NCI-H1092 treated with DMSO at 0.1 percent for 48 hours (cell line): ENCODE measurements around the gene C1orf116.
"Not testable (repeated sequence)": the region's sequence is repeated elsewhere in the genome, so short reads cannot be mapped to it uniquely, and the experiment has no call there.

ENCODE experiments used
- DNase-seq: peaks from one replicate; lab custom pipeline; 2025; lab: John Stamatoyannopoulos, UW

Gene C1orf116

GRCh38 chr1:207058878-207059867 lies 26.6 kb upstream of the C1orf116 start:
- peak; percentile 85 for DNase-seq

- peak; percentile 42 for DNase-seq
Observed at GRCh38 chr1:207058252-207058651, 25.7 kb upstream of the C1orf116 start.

- DNase-seq, result no peak
Observed at GRCh38 chr1:207056673-207057072, 24.1 kb upstream of the C1orf116 start.

DNA sequence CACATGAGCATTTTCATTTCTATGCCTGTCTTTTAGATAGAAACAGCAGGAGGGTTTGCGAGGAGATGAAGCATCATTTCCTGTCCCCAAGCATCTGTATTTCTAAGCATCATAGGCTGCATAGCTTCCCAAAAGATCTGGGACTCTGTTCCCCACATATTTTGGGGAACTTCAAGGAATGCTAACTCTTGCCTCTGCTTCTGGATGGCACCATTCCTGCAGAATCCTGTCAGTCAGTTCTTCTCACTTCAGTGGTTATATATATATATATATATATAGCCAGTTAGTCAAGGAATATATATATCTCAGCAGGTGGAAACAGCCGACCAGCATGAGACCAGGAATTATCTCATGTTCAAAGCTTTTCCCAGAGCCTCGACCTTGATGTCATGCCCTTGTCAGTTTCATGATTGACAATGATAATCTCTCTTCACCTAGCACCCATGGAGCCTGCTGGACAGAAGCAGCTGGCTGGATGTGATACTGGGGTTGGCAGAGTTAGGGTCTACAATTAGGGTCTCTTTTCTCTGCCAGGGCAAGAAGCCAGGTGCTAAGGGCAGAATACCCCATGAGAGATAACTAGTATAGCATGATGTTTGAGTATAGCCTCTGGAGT lies 22.9 kb upstream of the C1orf116 start:
- no peak for DNase-seq

DNA sequence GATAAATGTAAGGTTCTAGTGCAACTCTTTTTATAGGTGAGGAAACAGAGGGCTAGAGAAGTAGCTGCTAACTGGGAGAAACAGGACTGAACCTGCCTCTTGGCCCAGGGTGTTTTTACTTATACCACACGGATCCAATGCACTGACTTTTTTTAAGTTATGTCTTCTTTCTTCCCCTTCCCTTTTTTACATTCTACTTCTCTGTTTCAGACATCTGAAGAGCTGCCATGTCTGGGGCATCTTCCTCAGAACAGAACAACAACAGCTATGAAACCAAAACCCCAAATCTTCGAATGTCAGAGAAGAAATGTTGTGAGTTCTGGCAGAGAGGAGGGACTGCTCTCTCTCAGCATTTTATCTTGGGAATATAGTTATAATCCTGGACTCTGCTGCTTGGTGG lies 21.9 kb upstream of the C1orf116 start:
- no peak for DNase-seq

GRCh38 chr1:207052911-207053769 lies 20.6 kb upstream of the C1orf116 start, which contains the start of gene PFKFB2:
Gene PFKFB2, plus strand, starts transcription at chr1:207053275. Its CDS starts 1,443 bp downstream, at chr1:207054718.
- peak; percentile 99 for DNase-seq

- DNase-seq, result peak; percentile 66
Observed at GRCh38 chr1:207051191-207051943, 18.8 kb upstream of the C1orf116 start, which contains the start of gene YOD1. Gene YOD1, minus strand, starts transcription at chr1:207051208. Its CDS starts 178 bp downstream, at chr1:207051030.

- peak; percentile 94 for DNase-seq
Observed at GRCh38 chr1:207050480-207051190, 18.1 kb upstream of the C1orf116 start.

GRCh38 chr1:207049974-207050391 lies 17.4 kb upstream of the C1orf116 start:
- peak; percentile 60 for DNase-seq

GRCh38 chr1:207049514-207049913 lies 17.0 kb upstream of the C1orf116 start:
- DNase-seq, result no peak

DNA sequence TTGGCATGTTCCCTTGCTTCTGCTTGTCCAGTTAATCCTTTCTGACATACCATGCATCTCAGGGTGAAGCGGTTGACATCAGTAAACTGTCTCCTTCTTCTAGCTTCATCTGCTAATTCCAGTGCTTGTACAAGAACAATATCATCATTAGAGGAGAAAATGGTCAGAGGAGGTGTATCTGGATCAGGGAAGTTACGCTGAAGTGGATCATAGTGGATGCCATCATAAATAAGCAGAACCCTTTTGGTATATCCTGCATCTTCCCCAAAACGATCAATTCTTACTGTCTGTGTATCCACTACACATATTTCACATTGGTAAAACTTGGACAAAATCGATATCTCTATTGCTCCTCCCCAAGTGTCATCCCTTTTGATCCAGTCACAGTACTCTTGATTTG lies 16.5 kb upstream of the C1orf116 start:
- DNase-seq, result no peak

DNA sequence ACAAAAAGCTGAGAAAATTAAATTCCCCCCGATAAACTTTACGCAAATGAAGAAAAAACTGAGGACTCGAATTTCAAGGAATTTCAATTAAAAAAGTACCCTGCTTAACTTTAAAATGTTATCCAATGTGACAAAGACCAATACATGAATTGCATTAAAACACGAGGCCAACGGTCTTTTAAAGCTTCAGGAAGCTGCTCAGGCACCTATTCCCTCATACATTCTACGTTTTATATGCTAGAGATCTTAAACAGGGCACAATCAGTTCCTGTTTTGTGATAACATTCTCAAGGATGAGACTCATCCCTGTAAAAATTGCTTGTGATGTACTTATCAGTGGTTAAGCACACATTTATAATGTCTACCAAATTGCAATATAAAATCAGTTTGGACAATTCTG lies 15.5 kb upstream of the C1orf116 start:
- DNase-seq, result no peak

DNA sequence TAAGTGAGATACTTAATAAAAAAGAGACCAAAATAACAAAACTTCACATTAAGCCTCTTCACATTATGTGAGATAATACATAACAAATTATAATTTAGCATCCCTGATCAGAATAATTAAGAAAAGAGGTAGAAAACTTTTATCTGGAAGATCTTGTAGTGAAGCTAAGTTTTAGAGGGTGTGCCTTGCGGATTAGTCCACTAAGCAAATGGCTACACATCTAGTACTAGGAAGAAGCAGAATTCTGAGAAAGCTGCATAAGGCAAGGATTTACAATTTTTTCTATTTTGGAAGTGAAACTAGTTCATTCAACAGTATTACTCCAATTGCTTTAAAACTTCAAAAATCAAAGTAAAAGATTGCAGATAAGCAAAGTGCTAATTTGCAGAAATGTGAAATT lies 14.9 kb upstream of the C1orf116 start:
- no peak for DNase-seq

DNA sequence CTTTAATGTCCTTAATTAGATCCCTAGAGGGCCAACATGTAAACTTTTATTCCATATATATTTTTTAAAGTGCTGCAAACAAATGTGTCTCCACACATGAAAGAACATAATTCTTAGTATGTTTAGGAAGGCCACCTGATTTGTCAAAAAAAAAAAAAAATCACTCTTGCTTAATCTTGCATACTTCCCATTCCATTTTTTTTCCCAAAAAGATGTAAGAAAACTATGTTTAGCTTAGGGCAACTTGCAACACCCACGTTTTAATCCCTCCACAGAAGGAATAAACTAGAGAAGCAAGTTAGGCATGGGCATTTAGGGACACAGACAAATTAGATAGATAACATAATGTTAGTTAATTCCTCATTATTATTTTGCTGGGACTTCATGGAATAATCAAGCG lies 12.9 kb upstream of the C1orf116 start:
- no peak for DNase-seq

DNA sequence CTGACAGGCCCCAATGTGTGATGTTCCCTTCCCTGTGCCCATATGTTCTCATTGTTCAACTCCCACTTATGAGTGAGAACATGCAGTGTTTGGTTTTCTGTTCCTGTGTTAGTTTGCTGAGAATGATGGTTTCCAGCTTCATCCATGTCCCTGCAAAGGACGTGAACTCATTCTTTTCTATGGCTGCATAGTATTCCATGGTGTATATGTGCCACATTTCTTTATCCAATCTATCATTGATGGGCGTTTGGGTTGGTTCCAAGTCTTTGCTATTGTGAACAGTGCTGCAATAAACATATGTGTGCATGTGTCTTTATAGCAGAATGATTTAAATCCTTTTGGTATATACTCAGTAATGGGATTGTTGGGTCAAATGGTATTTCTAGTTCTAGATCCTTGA lies 8.8 kb upstream of the C1orf116 start:
- not testable (repeated sequence) for DNase-seq

DNA sequence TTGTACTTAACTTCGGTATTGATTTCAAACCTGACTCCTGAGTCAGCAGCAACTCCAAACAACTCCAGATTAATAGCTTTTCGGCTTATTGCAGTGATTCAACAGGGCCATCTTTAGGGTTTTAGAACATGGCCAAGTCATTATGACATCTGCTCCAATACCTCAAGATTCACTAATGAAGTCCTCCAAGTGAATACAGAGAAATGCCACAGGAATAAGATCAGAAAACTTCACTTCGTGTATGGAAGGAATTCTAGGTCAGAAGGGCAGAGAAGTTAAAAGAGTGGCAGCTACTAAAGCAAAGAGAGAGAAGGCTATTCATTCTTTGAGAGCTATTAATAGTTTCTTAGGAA lies 7.6 kb upstream of the C1orf116 start:
- no peak for DNase-seq

DNA sequence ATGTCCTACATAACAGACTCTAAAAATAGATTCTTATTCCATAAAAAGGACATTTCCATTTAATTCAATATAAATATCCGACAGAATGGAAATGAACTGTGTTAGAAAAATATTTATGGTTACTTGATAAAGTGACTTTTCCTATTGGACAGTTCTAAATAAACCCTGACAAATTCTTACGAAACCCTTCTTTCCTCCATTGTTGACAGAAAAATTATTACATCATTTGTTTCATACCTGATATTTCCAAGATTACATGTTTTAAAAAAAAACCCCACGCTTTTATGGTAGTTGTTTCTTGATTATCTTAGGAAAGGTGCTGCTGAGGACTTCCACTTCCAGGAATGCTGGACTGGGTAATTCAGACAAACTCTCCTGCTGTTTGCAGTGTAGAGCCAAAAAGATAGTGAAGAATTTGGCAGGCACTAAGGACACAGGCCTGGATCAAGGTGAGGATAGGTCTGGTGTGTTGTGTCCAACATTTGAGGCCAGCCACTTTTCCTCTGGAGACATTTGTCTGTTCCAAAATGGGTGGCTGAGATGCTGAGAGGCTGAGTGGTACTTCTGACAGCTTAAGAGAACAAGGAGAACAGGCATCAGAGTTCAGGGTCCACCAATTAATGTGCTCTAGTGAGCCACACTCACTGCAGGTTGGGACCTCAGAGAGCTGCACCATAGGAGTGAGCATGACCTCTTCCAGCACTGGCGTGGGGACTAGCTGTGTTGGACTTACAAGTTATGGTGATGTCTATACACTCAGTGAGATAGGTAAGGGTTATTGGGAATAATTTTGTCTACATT lies 7.0 kb upstream of the C1orf116 start:
- no peak for DNase-seq

DNA sequence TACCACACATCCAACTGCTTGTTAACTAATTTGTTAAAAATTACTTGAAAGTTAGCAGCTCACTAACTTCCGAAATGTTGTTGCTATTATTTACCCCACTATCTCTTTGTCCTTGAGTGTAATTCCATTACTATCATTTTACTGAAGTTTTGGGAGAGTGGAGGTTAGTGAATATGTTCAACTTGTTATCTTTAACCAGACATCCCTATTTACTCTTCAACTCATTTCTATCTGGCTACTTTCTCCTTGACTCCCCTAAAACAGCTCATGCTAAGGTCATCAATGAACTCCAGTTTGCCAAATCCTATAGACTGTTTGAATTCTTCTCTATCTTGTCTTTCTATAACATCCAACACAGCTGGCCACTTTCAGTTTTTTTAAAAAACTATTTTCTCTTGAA lies 4.3 kb upstream of the C1orf116 start:
- no peak for DNase-seq

DNA sequence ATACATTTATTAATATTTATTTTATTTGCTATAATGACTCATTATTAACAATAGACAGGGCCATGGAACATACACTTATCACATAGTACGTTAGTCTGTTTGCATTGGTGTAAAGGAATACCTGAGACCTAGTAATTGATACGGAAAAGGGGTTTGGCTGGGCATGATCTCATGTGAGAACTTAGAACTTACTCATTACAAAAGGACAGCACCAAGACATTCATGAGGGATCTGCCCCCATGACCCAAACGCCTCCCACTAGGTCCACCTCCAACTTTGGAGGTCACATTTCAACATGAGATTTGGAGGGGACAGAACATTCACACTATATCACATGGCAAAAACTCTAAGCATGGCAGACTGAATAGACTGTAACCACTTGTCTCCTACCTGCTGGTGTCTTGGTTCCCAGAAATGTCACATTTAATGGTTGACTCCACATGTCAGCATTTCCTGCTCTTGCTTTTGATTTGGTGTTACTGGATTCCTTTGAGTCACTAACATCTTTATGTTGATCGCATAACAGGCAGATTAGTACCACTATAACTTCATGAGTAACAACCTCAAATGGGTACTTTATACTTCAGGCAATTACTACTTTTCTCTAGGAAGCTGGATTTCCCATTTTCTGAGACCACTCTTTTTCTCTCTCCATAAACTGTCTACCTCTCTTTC lies 3.5 kb upstream of the C1orf116 start:
- no peak for DNase-seq
